HepG2 (cell line): Measurements from ENCODE around the gene RGS6.

Experiments used
- CBX2 ChIP-seq, 2 experiments: fragments of 200-600 bp in 1 of 2; sonication (generic); formaldehyde crosslinking in 1 of 2; IDR thresholded peaks; 2 replicates each; pipeline versions ENCODE4 v1.7.0 to v1.8.1; 2018 to 2022; ENCODE audit warnings: low read depth in 2 of 2, low read length in 1 of 2, mild to moderate bottlenecking in 1 of 2, missing genetic modification reagents in 1 of 2
- EP300 ChIP-seq, 3 experiments: sonication (generic) in 1 of 3; formaldehyde crosslinking in 1 of 3; IDR thresholded peaks; 2 replicates each; pipeline versions ENCODE4 v1.5.1 to v1.6.1; 2011 to 2020; ENCODE audit warnings: low read depth in 2 of 3, low read length in 2 of 3, borderline replicate concordance in 1 of 3, improper control_type of control experiment in 1 of 3, mild to moderate bottlenecking in 1 of 3, missing genetic modification reagents in 1 of 3, moderate library complexity in 1 of 3
- EZH2 ChIP-seq: conservative IDR thresholded peaks from 2 replicates; pipeline ENCODE4 v1.6.1; 2012; ENCODE audit warnings: mild to moderate bottlenecking, low read depth, low read length, moderate library complexity
- KDM6A ChIP-seq: IDR thresholded peaks from 2 replicates; pipeline ENCODE4 v1.6.1; 2016; ENCODE audit warnings: low read depth
- NR2F1 ChIP-seq, 2 experiments: fragments of 450-650 bp in 1 of 2; formaldehyde crosslinking in 1 of 2; IDR thresholded peaks; 2 replicates each; pipeline versions ENCODE4 v1.5.0 to v1.6.1; 2016 to 2020; ENCODE audit warnings: mild to moderate bottlenecking in 1 of 2, missing compliant biosample characterization in 1 of 2, missing genetic modification reagents in 1 of 2, moderate library complexity in 1 of 2
- SMAD9 ChIP-seq: sonication (generic); formaldehyde crosslinking; IDR thresholded peaks from 2 replicates; pipeline ENCODE4 v1.5.1; 2020; ENCODE audit warnings: mild to moderate bottlenecking, missing genetic modification reagents
- SMC3 ChIP-seq: IDR thresholded peaks from 2 replicates; pipeline ENCODE4 v1.6.1; 2011; ENCODE audit warnings: low read length, improper control_type of control experiment
- SP1 ChIP-seq, 2 experiments: fragments of 450-650 bp in 1 of 2; sonication (generic) in 1 of 2; formaldehyde crosslinking in 1 of 2; IDR thresholded peaks; 2 replicates each; pipeline versions ENCODE4 v1.4.0 to v1.6.1; 2016 to 2020; ENCODE audit warnings: missing genetic modification reagents in 1 of 2
- TEAD3 ChIP-seq: optimal IDR thresholded peaks from 2 replicates; pipeline ENCODE3; 2016; ENCODE audit warnings: borderline replicate concordance
- YY1 ChIP-seq: IDR thresholded peaks from 2 replicates; pipeline ENCODE4 v1.6.1; 2011; ENCODE audit warnings: low read length, low read depth, moderate library complexity, mild to moderate bottlenecking; ENCODE audit not compliant: insufficient read depth, insufficient replicate concordance
- ZHX1 ChIP-seq: sonication (generic); formaldehyde crosslinking; IDR thresholded peaks from 2 replicates; pipeline ENCODE4 v1.8.1; 2022; ENCODE audit warnings: low read depth, mild to moderate bottlenecking, missing genetic modification reagents
- ZNF646 ChIP-seq: sonication (generic); formaldehyde crosslinking; IDR thresholded peaks from 2 replicates; pipeline ENCODE4 v1.9.0; 2021; ENCODE audit warnings: mild to moderate bottlenecking, missing genetic modification reagents
- ZZZ3 ChIP-seq: sonication (generic); formaldehyde crosslinking; IDR thresholded peaks from 2 replicates; pipeline ENCODE4 v1.4.0; 2020; ENCODE audit warnings: missing genetic modification reagents, mild to moderate bottlenecking, borderline replicate concordance

DNA sequence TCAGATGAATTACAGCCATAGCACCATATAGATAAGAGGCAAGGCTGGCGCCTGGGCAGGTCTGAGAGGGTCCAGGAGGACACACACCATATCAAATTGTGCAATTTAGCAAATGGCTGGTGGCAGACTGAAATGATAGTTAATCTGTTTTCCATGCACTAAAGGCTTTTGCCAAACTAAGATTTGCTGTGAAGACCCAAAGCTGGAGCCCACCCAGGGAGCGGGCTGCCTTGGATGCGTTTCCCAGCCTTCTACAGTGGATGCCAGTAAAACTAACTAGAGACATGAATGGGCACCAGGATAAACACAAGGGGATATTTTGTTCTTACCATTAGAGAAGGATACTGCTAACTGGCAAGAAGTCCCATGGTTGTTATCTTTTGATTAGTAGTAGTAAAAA lies 486.6 kb downstream of the RGS6 start:
- TF ChIP-seq NR2F1 (CRISPR knock-in tag; IDR thresholded peaks at IDR 0.05) (no peak), EP300 (IDR thresholded peaks at IDR 0.05; ENCODE audit: low read depth in 2 of 2, low read length in 2 of 2) (no peak), EP300 (CRISPR knock-in tag; IDR thresholded peaks at IDR 0.05; ENCODE audit: borderline replicate concordance) (no peak), KDM6A (CRISPR knock-in tag) (no peak), ZNF646 (CRISPR knock-in tag) (no peak), SMC3 (no peak), SMAD9 (CRISPR knock-in tag) (no peak), TEAD3 (no peak), EZH2 (no peak), YY1 (no peak), ZZZ3 (CRISPR knock-in tag) (no peak), SP1 (IDR thresholded peaks at IDR 0.05) (no peak), SP1 (CRISPR knock-in tag; IDR thresholded peaks at IDR 0.05) (no peak), CBX2 (IDR thresholded peaks at IDR 0.05; ENCODE audit: low read depth, low read length) (no peak), CBX2 (CRISPR knock-in tag; IDR thresholded peaks at IDR 0.05; ENCODE audit: low read depth) (no peak), ZHX1 (no peak)
